Measurements from ENCODE around the gene UMODL1.

- no peak for TF ChIP-seq POLR2A (IDR thresholded peaks at IDR 0.05)
- TF ChIP-seq, protein P1, sequence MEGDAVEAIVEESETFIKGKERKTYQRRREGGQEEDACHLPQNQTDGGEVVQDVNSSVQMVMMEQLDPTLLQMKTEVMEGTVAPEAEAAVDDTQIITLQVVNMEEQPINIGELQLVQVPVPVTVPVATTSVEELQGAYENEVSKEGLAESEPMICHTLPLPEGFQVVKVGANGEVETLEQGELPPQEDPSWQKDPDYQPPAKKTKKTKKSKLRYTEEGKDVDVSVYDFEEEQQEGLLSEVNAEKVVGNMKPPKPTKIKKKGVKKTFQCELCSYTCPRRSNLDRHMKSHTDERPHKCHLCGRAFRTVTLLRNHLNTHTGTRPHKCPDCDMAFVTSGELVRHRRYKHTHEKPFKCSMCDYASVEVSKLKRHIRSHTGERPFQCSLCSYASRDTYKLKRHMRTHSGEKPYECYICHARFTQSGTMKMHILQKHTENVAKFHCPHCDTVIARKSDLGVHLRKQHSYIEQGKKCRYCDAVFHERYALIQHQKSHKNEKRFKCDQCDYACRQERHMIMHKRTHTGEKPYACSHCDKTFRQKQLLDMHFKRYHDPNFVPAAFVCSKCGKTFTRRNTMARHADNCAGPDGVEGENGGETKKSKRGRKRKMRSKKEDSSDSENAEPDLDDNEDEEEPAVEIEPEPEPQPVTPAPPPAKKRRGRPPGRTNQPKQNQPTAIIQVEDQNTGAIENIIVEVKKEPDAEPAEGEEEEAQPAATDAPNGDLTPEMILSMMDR (IDR thresholded peaks at IDR 0.05), result no peak
- TF ChIP-seq EP300 (IDR thresholded peaks at IDR 0.05), result no peak
These were observed 28.5 kb upstream of the UMODL1 start for GRCh38 chr21:42042651-42043050.

All from tibial nerve (tissue), 4 donors.